ENCODE results near the gene FAM163B. TPM values are rescaled to one million over a fixed set of nuclear protein-coding genes. Genes with fewer than 3 reads are reported as not detected.

The FAM163B gene
- total and polyA plus RNA-seq, 2 donors (not counting 1 experiment from before 2014, with no cell fraction given): not detected

DNA sequence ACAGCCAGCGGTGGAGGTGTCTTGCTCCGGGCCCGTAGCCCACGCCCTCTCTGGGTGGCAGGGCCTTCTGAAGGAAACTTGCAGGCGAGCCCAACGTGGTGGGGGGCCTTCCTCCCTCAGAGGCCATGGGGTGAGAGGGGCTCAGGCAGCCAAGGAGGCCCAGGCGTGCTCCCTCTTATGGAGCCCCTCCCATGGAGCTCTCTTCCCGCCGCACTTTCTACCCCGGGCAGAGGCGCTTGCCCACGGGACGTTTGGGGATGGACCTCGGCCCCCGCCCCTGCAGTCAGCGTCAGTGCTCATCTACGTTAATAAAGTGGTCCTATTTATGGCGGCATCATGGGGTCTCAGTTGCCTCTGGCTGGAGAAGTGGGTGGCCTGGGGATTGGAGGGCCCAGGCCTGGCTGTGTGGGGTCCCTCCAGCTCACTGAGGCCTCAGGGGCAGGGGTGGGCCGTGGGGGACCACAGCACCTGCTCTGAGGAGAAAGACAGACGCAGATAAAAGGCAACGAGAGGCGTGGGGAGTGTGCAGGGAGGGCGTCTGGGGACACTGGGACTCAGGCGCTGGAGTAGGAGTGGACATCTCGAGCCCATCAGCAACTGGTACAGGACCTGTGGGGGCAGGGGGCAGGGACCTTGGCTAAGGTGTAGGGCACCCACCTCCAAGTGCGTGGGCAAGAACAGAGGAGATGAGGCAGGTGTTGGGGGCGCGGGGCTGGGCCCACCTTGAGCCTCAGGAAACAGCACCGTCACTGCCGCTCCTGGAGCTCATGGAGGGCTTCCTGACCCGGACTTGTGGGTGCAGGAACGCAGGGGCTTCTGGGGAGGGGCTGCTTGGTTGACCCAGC, 33.8 kb downstream of the FAM163B start:
- no peak overlapping the region for H3K4me3 ChIP-seq (replicated peaks in 1 of 4; ENCODE audit: control extremely low read depth in 1 of 4, insufficient read depth in 1 of 4, low read depth in 3 of 4, low read length in 4 of 4)
- no peaks in the 10 kb centered on the region for H3K36me3 ChIP-seq (ENCODE audit: control insufficient read depth, insufficient read depth, low read length)
- H3K79me2 ChIP-seq (ENCODE audit: control insufficient read depth, insufficient read depth, low read length): no peaks in the 10 kb centered on the region
- no peaks in the 10 kb centered on the region for H3K4me1 ChIP-seq (ENCODE audit: control insufficient read depth, extremely low read depth, insufficient read depth, low read length)
- no peak for TF ChIP-seq EZH2 (IDR thresholded peaks at IDR 0.05; ENCODE audit: low read length, missing control alignments)
- TF ChIP-seq, protein P1, sequence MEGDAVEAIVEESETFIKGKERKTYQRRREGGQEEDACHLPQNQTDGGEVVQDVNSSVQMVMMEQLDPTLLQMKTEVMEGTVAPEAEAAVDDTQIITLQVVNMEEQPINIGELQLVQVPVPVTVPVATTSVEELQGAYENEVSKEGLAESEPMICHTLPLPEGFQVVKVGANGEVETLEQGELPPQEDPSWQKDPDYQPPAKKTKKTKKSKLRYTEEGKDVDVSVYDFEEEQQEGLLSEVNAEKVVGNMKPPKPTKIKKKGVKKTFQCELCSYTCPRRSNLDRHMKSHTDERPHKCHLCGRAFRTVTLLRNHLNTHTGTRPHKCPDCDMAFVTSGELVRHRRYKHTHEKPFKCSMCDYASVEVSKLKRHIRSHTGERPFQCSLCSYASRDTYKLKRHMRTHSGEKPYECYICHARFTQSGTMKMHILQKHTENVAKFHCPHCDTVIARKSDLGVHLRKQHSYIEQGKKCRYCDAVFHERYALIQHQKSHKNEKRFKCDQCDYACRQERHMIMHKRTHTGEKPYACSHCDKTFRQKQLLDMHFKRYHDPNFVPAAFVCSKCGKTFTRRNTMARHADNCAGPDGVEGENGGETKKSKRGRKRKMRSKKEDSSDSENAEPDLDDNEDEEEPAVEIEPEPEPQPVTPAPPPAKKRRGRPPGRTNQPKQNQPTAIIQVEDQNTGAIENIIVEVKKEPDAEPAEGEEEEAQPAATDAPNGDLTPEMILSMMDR (conservative IDR thresholded peaks at IDR 0.05 in 1 of 2, IDR thresholded peaks at IDR 0.05 in 1 of 2; ENCODE audit: low read depth in 1 of 2, low read length in 2 of 2): no peak
- H3K9ac ChIP-seq (ENCODE audit: insufficient read depth, low read length): no peak overlapping the region
- no peaks in the 10 kb centered on the region for H3K9me3 ChIP-seq (ENCODE audit: control insufficient read depth, insufficient read depth, low read depth, low read length)
- no peak overlapping the region for H3K4me2 ChIP-seq (ENCODE audit: extremely low read depth, insufficient read depth, low read length)
- H4K20me1 ChIP-seq (ENCODE audit: control insufficient read depth, extremely low read depth, insufficient read depth, low read length): no peaks in the 10 kb centered on the region
- peaks cover 2% of the 10 kb centered on the region for H3K27me3 ChIP-seq (ENCODE audit: control insufficient read depth, insufficient read depth, low read length)
- H3K27ac ChIP-seq (ENCODE audit: insufficient read depth, low read length): no peak overlapping the region
- no peak for DNase-seq (ENCODE audit: low read depth in 2 of 2)
- no peak overlapping the region for H2AFZ ChIP-seq (ENCODE audit: low read length)

DNA sequence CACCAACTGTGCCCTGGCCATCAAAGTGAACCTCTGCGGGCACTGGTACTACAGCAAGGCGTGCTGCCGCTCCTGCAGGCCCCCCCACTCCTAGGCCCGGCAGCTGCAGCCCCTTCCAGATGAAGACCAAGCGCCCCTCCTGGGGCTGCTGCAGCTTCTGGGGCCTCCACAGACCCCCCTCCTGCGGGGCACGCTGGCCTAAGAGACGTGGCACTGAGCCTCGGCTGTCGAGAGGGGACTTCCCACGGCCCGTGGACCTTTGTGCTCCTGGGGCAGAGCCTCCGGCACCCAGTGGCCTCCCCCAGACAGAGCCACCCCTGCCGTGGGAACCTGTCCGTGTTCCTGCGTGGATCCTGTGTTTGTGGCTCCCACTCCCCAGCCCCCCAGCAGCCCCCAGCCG, 34.4 kb downstream of the FAM163B start:
- Histone ChIP-seq H3K9ac (ENCODE audit: insufficient read depth, low read length) (no peak overlapping the region), H3K9me3 (ENCODE audit: control insufficient read depth, insufficient read depth, low read depth, low read length) (no peaks in the 10 kb centered on the region), H3K27me3 (ENCODE audit: control insufficient read depth, insufficient read depth, low read length) (no peaks in the 10 kb centered on the region), H2AFZ (ENCODE audit: low read length) (no peak overlapping the region), H3K36me3 (ENCODE audit: control insufficient read depth, insufficient read depth, low read length) (no peaks in the 10 kb centered on the region), H4K20me1 (ENCODE audit: control insufficient read depth, extremely low read depth, insufficient read depth, low read length) (no peaks in the 10 kb centered on the region), H3K4me3 (replicated peaks in 1 of 4; ENCODE audit: control extremely low read depth in 1 of 4, insufficient read depth in 1 of 4, low read depth in 3 of 4, low read length in 4 of 4) (no peak overlapping the region), H3K4me1 (ENCODE audit: control insufficient read depth, extremely low read depth, insufficient read depth, low read length) (no peaks in the 10 kb centered on the region), H3K79me2 (ENCODE audit: control insufficient read depth, insufficient read depth, low read length) (no peaks in the 10 kb centered on the region), H3K4me2 (ENCODE audit: extremely low read depth, insufficient read depth, low read length) (no peak overlapping the region), H3K27ac (ENCODE audit: insufficient read depth, low read length) (no peak overlapping the region)
- no peak for DNase-seq (ENCODE audit: low read depth in 2 of 2)
- TF ChIP-seq EZH2 (IDR thresholded peaks at IDR 0.05; ENCODE audit: low read length, missing control alignments): no peak
- TF ChIP-seq, protein P1 (conservative IDR thresholded peaks at IDR 0.05 in 1 of 2, IDR thresholded peaks at IDR 0.05 in 1 of 2; ENCODE audit: low read depth in 1 of 2, low read length in 2 of 2): no peak

DNA sequence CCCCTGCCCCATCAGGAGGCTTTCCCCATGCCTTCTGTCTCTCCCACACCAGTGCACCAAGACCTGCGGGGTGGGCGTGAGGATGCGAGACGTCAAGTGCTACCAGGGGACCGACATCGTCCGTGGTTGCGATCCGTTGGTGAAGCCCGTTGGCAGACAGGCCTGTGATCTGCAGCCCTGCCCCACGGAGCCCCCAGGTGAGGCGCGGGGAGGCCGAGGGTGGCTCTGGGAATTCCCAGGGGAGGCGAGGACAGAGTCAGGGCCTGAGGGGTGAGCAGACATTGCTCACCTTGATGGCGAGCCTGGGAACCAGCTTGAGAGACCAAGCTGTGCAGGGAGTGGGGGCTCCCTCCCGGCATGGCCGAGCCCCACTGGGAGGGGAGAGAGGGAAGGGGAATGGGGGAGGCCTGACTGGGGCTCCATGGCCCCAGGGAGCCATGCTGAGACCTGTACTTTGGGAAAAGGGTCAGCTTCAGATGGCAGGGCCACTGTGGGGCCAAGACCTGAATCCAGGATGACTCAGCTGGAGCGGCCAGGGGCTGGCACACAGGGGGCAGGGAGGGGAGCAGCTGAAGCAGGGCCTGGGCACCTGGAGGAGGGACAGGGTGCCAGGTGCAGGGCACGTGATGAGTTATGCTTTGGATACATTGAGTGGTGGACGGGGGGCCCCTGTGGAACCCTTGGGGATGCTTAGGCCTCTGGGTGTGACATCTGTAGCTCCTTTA, 35.2 kb downstream of the FAM163B start:
- H3K36me3 ChIP-seq (ENCODE audit: control insufficient read depth, insufficient read depth, low read length): no peaks in the 10 kb centered on the region
- no peaks in the 10 kb centered on the region for H3K79me2 ChIP-seq (ENCODE audit: control insufficient read depth, insufficient read depth, low read length)
- DNase-seq (ENCODE audit: low read depth in 2 of 2): no peak
- H3K27me3 ChIP-seq (ENCODE audit: control insufficient read depth, insufficient read depth, low read length): no peaks in the 10 kb centered on the region
- no peak overlapping the region for H3K9ac ChIP-seq (ENCODE audit: insufficient read depth, low read length)
- TF ChIP-seq, protein P1 (conservative IDR thresholded peaks at IDR 0.05 in 1 of 2, IDR thresholded peaks at IDR 0.05 in 1 of 2; ENCODE audit: low read depth in 1 of 2, low read length in 2 of 2): no peak
- no peak for TF ChIP-seq EZH2 (IDR thresholded peaks at IDR 0.05; ENCODE audit: low read length, missing control alignments)
- no peaks in the 10 kb centered on the region for H3K9me3 ChIP-seq (ENCODE audit: control insufficient read depth, insufficient read depth, low read depth, low read length)
- no peak overlapping the region for H3K27ac ChIP-seq (ENCODE audit: insufficient read depth, low read length)
- H3K4me2 ChIP-seq (ENCODE audit: extremely low read depth, insufficient read depth, low read length): no peak overlapping the region
- no peaks in the 10 kb centered on the region for H4K20me1 ChIP-seq (ENCODE audit: control insufficient read depth, extremely low read depth, insufficient read depth, low read length)
- H2AFZ ChIP-seq (ENCODE audit: low read length): no peak overlapping the region
- H3K4me3 ChIP-seq (replicated peaks in 1 of 4; ENCODE audit: control extremely low read depth in 1 of 4, insufficient read depth in 1 of 4, low read depth in 3 of 4, low read length in 4 of 4): no peak overlapping the region
- H3K4me1 ChIP-seq (ENCODE audit: control insufficient read depth, extremely low read depth, insufficient read depth, low read length): no peaks in the 10 kb centered on the region
